Ovary (tissue), 3 donors: ENCODE results near the gene TRAF3.

Source experiments
- POLR2A ChIP-seq: fragments of 450-650 bp; IDR thresholded peaks from one replicate; pipeline ENCODE4 v1.6.1; 2017; ENCODE audit warnings: antibody characterized with exemption, mild to moderate bottlenecking, moderate library complexity
- TF ChIP-seq, protein P1 (sequence below), 3 donors: fragments of 450-650 bp in 2 of 3; fragments of 200-600 bp in 1 of 3; IDR thresholded peaks; one replicate each; pipeline versions ENCODE4 v1.5.1 to v1.8.0; 2016 to 2022; ENCODE audit warnings: antibody characterized with exemption in 3 of 3, mild to moderate bottlenecking in 1 of 3
- donor health status: DM: no; HTN: no; CAD: no.

DNA sequence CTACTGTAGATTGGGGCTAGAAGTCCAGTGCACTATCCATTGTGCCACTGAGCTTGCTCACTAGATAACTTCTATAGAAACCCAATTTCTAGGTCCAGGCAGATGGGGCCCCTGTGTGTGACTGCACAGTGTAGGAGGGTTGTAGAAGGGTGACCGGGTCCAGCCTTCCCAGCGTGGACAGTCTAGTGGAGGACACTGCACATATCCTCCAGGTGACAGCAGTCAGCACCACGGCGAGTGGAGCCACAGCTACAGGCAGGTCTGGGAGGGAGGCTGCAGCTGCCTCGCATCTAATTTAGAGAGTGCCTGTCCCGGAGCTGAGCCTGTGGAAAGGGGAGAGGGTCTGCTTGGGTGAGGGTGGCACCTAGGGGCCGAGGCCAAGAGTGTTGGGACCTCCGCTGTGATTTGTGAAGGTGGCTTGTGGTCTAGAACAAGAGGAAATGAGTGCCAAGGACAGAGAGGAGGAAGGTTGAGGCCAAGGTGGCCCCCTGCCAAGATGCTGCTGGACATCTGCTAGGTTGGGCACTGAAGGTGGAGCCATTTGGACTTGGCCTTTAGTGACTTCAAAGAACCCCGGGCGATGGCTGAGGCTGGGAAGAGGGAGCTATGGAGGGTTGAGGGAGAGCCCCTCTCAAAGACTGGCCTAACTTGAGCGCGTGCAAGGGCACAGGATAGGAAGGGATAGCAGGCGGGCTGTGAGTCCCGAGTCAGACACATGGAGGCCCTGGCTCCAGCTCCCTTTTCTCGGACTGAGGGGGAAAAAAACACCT is 46.0 kb upstream of the TRAF3 start:
- no peak for TF ChIP-seq POLR2A
- TF ChIP-seq, protein P1, sequence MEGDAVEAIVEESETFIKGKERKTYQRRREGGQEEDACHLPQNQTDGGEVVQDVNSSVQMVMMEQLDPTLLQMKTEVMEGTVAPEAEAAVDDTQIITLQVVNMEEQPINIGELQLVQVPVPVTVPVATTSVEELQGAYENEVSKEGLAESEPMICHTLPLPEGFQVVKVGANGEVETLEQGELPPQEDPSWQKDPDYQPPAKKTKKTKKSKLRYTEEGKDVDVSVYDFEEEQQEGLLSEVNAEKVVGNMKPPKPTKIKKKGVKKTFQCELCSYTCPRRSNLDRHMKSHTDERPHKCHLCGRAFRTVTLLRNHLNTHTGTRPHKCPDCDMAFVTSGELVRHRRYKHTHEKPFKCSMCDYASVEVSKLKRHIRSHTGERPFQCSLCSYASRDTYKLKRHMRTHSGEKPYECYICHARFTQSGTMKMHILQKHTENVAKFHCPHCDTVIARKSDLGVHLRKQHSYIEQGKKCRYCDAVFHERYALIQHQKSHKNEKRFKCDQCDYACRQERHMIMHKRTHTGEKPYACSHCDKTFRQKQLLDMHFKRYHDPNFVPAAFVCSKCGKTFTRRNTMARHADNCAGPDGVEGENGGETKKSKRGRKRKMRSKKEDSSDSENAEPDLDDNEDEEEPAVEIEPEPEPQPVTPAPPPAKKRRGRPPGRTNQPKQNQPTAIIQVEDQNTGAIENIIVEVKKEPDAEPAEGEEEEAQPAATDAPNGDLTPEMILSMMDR (IDR thresholded peaks at IDR 0.05), result no peak
